Suprapubic skin (tissue), 4 donors: ENCODE measurements around the gene CHAF1A. TPM values are rescaled to one million over a fixed set of nuclear protein-coding genes. Genes with fewer than 3 reads are reported as not detected.

Experiments
- DNase-seq, 2 donors: peaks; one replicate each; pipeline ENCODE4 v3.0.0-alpha.2; 2019; ENCODE audit warnings: low spot score in 2 of 2
- H3K27ac ChIP-seq: fragments of 200-600 bp; sonication (generic); one replicate; pipeline ENCODE4 v1.5.1; 2019
- H3K27me3 ChIP-seq: fragments of 200-600 bp; sonication (generic); one replicate; pipeline ENCODE4 v1.5.1; 2019
- H3K36me3 ChIP-seq: fragments of 200-600 bp; sonication (generic); one replicate; pipeline ENCODE4 v1.5.1; 2019
- H3K4me1 ChIP-seq: fragments of 200-600 bp; sonication (generic); one replicate; pipeline ENCODE4 v1.5.1; 2019
- H3K4me3 ChIP-seq: fragments of 200-600 bp; sonication (generic); one replicate; pipeline ENCODE4 v1.5.1; 2019; ENCODE audit warnings: mild to moderate bottlenecking
- H3K9me3 ChIP-seq: fragments of 200-600 bp; sonication (generic); one replicate; pipeline ENCODE4 v1.5.1; 2019
- CTCF ChIP-seq, 2 donors: fragments of 200-600 bp in 1 of 2; fragments of 450-650 bp in 1 of 2; sonication (generic) in 1 of 2; IDR thresholded peaks; one replicate each; pipeline ENCODE4 v1.5.1; 2016 to 2019; ENCODE audit warnings: antibody characterized with exemption in 2 of 2, mild to moderate bottlenecking in 1 of 2, moderate library complexity in 1 of 2
- EP300 ChIP-seq: sonication (generic); formaldehyde crosslinking; IDR thresholded peaks from one replicate; pipeline ENCODE4 v1.6.1; 2017; ENCODE audit warnings: antibody characterized with exemption
- POLR2A ChIP-seq, 2 donors: fragments of 450-650 bp; IDR thresholded peaks; one replicate each; pipeline ENCODE4 v1.6.1; 2017; ENCODE audit warnings: antibody characterized with exemption in 2 of 2, mild to moderate bottlenecking in 2 of 2, moderate library complexity in 2 of 2
- POLR2AphosphoS5 ChIP-seq, 3 donors: sonication (generic); formaldehyde crosslinking; IDR thresholded peaks; one replicate each; pipeline ENCODE4 v1.6.1; 2017; ENCODE audit warnings: antibody characterized with exemption in 3 of 3
- WGBS: methylation state at CpG from one replicate; pipeline ENCODE4 v1.1.5; 2018; 5-methylcytosine and 5-hydroxymethylcytosine counted together
- total RNA-seq, 4 donors: library from RNA; depleted of rRNA; stranded (reverse); fragments of >200 nt; gene quantifications; one replicate each; pipeline ENCODE4 v1.1.0, GENCODE V29; 2016

Gene CHAF1A
- total RNA-seq, 4 donors from 2014 or later: 8.5 to 20.4 (median 11.4) TPM

- 62% methylated on average over 10 of the region's 10 CpGs for WGBS
- Histone ChIP-seq H3K4me1 (no peaks in the 10 kb centered on the region), H3K9me3 (no peaks in the 10 kb centered on the region), H3K36me3 (peaks cover 16% of the 10 kb centered on the region), H3K27me3 (no peaks in the 10 kb centered on the region), H3K4me3 (no peak overlapping the region), H3K27ac (no peak overlapping the region)
- no peak for DNase-seq
- TF ChIP-seq POLR2A (IDR thresholded peaks at IDR 0.05) (no peak), POLR2AphosphoS5 (IDR thresholded peaks at IDR 0.05) (no peak), CTCF (IDR thresholded peaks at IDR 0.05) (no peak), EP300 (no peak)
Observed at GRCh38 chr19:4415352-4415751, 12.9 kb downstream of the CHAF1A start.

GRCh38 chr19:4416268-4416667 is 13.8 kb downstream of the CHAF1A start:
- WGBS: 86% methylated on average over 9 of the region's 9 CpGs
- H3K36me3 ChIP-seq: peaks cover 12% of the 10 kb centered on the region
- H3K27me3 ChIP-seq: no peaks in the 10 kb centered on the region
- H3K4me3 ChIP-seq: no peak overlapping the region
- H3K27ac ChIP-seq: no peak overlapping the region
- no peak for DNase-seq
- H3K4me1 ChIP-seq: no peaks in the 10 kb centered on the region
- no peak for TF ChIP-seq POLR2A (IDR thresholded peaks at IDR 0.05)
- no peak for TF ChIP-seq POLR2AphosphoS5 (IDR thresholded peaks at IDR 0.05)
- TF ChIP-seq CTCF (IDR thresholded peaks at IDR 0.05): no peak
- no peaks in the 10 kb centered on the region for H3K9me3 ChIP-seq

GRCh38 chr19:4423416-4424126 is 21.1 kb downstream of the CHAF1A start:
- DNase-seq: no peak
- TF ChIP-seq POLR2AphosphoS5 (IDR thresholded peaks at IDR 0.05) (no peak), CTCF (IDR thresholded peaks at IDR 0.05) (no peak), EP300 (no peak), POLR2A (IDR thresholded peaks at IDR 0.05) (no peak)
- no peaks in the 10 kb centered on the region for H3K9me3 ChIP-seq
- peaks cover 39% of the 10 kb centered on the region for H3K36me3 ChIP-seq
- WGBS: 92% methylated on average over 16 of the region's 16 CpGs
- no peak overlapping the region for H3K27ac ChIP-seq
- no peaks in the 10 kb centered on the region for H3K4me1 ChIP-seq
- no peak overlapping the region for H3K4me3 ChIP-seq
- H3K27me3 ChIP-seq: no peaks in the 10 kb centered on the region

- no peak overlapping the region for H3K4me3 ChIP-seq
- no peaks in the 10 kb centered on the region for H3K27me3 ChIP-seq
- H3K9me3 ChIP-seq: no peaks in the 10 kb centered on the region
- H3K36me3 ChIP-seq: peaks cover 58% of the 10 kb centered on the region
- TF ChIP-seq POLR2AphosphoS5 (IDR thresholded peaks at IDR 0.05) (no peak), POLR2A (IDR thresholded peaks at IDR 0.05) (no peak)
- H3K27ac ChIP-seq: no peak overlapping the region
- DNase-seq: no peak
- H3K4me1 ChIP-seq: no peaks in the 10 kb centered on the region
- WGBS: 93% methylated on average over 6 of the region's 6 CpGs
Observed at GRCh38 chr19:4425537-4425936, 23.1 kb downstream of the CHAF1A start.

GRCh38 chr19:4428326-4428975 is 26.0 kb downstream of the CHAF1A start:
- H3K4me3 ChIP-seq: no peak overlapping the region
- no peak overlapping the region for H3K27ac ChIP-seq
- H3K36me3 ChIP-seq: peaks cover 71% of the 10 kb centered on the region
- no peaks in the 10 kb centered on the region for H3K27me3 ChIP-seq
- no peaks in the 10 kb centered on the region for H3K9me3 ChIP-seq
- no peaks in the 10 kb centered on the region for H3K4me1 ChIP-seq
- TF ChIP-seq POLR2AphosphoS5 (IDR thresholded peaks at IDR 0.05) (no peak), POLR2A (IDR thresholded peaks at IDR 0.05) (no peak), CTCF (IDR thresholded peaks at IDR 0.05) (no peak), EP300 (no peak)
- DNase-seq: no peak
- 91% methylated on average over 16 of the region's 20 CpGs for WGBS
